ENCODE measurements around the gene PLEKHF1.
"Not testable (repeated sequence)": the region's sequence is repeated elsewhere in the genome, so short reads cannot be mapped to it uniquely, and the experiment has no call there.

Gene PLEKHF1

DNA sequence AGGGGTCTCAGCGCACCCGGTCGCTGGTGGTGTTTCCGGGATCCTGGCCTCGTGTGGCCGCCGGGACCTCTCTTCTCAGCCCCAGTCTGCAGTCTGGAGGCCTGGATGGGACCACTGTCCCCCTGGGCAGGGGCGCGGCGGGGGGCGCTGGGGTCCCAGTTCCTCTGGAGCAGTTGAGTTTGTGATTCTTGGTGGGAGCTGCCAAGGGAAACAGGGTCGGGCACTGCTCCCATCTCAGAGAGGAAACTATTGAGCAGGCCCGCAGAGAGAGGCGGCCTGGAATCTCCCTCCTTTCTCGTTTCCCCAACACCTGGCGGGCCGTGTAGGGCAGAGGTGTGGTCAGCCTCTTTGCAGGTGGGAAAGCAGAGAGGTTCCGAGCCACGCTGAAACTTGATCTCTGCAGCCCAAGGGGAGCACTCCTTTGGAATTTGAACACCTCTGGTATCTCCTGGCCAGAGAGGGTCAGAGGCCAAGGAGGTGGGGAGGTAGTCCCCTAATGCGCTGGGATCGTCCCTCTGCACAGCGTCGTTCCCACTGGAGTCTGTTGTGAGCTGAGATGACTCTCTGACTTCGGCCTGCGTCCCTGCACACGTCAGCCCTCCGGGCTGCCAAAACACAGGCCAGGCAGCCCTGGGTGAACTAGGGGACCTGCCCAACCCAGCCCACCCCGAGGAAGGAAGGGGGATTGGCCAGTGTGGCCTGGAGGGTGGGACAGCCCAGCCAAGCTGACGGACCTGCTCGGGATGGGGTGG lies 741 bp downstream of the PLEKHF1 start:
- DNase-seq, result no peak

DNA sequence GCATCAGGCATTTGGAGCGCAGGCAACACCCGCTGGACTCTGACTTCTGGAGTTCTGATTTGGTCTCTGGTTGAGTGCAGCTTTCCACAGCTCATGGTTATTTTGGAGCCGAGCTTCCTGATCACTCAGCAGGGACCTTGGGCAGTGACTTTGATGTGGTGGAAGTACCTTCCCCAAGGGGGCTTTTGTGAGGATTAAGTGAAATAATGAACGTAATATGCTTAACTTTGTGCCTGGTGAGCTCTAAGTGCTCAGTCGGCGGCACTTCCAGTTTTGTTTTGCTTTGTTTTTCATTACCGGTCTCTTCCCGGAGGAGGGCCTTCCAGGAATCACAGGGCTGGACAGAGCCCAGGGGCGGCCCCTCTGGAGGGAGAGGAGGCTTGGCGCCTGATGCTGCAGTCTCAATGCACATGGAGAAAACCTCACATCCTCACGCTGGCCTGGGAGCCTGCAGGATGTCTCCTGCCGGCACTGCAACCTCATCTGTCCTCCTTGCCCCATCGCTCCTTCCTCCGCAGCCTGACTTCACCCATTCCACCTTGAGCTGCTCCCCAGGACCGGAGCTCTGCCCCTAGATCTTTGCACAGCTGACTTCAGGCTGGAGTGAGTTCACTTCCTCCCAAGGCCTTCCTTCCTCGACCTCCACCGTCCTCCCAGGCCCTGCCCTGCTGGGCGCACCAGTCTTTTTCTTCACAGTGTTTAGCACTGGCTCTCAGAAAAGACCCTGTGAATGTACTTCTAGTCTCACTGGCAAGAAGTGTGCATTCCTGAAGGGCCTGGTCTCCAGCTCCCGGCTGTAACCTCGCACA lies 1.5 kb downstream of the PLEKHF1 start:
- DNase-seq, result no peak

DNA sequence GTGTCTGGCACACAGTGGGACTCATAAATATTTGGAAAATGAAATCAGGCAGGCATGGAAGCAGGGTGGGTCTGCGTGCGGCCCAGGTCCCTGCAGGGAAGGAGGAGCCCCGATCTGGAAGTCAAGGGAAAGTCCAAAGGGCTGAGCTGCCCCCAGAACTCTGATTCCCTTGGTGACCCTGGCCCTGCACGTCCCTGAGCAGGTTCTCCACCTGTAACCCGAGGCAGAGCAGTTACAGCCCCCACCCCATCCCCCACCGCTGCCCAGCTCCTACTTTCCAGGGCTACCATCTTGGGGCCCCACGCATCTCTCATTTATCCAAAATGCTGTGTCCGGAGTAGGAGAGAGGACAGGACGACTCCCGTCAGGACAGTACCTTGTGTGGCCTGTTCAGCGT lies 2.1 kb downstream of the PLEKHF1 start:
- DNase-seq, result no peak

DNA sequence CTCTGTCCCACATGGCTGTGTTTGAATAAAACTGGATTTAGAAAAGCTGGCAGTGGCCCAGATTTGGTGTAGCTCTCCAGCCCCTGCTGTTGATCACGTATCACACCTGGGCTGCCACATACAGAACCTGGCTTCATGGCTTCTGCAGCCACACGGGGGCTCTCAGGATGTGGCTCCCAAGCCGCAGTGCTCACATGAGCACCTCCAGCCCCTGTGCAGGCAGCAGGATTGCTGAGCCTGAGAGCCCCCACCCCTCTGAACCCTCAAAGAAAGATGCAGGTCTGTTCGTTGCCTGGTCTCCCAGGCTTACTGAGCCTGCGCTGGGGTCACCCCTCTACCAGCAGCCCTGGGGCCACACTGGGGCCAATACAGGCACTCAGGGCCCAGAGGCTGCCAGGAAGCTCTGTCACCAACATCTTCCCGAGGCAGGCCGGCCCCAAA lies 2.7 kb downstream of the PLEKHF1 start:
- no peak for DNase-seq

DNA sequence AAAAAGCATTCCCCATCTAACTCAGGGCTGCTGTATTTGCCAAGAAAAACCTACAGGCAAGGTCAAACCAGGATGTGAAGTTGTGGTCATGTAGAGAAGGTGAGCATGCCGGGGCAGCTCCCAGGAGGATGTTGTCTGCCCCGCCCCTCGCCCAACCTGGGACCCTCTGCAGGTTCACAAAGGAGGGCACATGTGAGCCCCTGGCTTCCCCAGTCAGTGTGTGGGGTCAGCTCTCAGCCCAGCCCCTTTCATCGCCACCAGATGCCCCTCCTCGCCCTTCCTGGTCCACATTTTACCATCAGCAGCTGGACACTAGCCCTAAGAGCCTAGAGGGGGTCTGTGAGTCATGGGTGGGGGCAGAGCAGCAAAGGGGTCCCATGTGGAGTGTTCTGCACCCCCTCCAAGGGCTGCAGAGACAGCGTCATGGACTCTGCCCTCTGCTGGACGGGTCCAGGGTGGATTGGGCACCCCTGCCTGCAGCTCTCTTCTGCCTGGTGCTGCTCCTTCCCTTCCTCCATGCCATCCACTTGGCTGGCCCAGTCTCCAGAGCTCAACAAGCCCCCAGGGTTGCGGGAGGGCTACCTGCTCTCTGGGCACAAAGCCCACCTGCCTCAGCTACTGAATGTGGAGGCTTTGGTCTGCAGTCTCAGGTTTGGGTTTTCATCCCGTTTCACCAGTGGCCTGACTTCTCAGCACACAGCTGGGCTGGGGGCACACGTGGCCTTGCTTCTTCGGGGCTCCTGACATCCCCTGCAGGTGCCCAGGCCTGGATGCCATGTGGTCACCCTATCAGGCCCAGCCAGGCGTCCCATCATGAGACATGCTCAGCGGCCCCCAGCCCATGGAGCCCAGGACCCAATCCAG lies 3.7 kb downstream of the PLEKHF1 start:
- no peak for DNase-seq

DNA sequence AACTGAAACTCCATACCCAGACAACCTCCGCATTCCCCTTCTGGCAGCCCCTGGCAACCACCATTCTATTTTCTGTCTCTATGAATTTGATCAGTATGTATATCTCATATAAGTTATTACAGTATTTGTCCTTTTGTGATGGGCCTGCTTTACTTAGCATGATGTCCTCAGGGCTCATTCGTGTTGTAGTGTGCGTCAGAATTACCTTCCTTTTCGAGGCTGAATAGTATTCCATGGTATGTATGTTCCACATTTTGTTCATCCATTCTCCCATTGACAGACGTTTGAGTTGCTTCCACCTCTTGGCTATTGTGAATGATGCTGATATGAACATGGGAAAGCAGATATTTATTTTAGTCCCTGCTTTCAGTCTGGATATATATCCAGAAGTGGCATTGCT lies 5.0 kb downstream of the PLEKHF1 start:
- no peak for DNase-seq

DNA sequence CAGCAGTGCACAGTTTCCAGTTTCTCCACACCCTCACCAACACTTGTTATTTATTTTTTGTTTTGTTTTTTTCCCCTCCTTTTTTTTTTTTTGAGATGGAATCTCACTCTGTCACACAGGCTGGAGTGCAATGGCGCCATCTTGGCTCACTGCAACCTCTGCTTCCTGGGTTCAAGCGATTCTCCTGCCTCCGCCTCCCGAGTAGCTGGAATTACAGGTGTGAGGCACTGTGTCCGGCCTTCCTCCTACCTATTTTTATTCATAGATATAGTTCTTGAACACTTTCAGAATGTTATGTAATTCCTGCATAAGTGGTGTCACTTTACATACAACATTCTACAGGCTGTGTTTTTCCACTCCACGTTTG lies 5.7 kb downstream of the PLEKHF1 start:
- not testable (repeated sequence) for DNase-seq

DNA sequence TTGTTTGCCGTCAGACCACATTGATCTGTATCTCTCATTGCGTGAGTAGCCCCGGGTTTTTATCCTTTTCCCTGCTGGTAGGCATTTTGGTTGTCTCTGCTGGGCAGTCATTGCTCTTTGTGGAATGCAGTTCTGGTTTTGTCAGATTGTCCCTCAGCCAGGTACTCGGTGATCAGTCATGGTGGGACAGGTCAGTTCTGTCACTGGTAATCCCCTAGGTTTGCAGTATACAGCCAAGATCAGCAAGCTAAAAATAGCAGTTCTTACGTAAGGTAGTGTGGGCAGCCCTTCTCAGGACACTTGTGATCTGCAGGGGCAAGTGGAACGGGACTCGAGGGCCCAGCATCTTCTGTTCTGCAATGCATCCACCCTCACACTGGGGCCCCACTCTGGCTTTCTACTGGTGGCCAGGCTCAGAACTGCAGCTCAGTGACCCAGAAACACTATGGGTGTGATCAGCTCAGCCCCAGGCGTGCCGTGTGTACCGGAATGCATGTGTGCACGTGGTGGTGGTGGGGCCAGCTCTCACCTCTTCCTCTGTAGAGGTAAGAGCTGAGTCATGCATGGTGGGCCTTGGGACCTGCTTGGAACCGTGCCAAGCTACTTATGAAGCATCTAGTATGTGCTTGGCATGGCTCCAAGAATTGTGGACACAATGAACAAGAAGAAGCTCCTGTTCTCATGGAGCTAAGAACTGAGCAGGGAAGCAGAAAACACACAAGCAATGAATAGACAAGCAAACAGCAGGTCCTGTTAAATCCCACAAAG lies 6.3 kb downstream of the PLEKHF1 start:
- no peak for DNase-seq

DNA sequence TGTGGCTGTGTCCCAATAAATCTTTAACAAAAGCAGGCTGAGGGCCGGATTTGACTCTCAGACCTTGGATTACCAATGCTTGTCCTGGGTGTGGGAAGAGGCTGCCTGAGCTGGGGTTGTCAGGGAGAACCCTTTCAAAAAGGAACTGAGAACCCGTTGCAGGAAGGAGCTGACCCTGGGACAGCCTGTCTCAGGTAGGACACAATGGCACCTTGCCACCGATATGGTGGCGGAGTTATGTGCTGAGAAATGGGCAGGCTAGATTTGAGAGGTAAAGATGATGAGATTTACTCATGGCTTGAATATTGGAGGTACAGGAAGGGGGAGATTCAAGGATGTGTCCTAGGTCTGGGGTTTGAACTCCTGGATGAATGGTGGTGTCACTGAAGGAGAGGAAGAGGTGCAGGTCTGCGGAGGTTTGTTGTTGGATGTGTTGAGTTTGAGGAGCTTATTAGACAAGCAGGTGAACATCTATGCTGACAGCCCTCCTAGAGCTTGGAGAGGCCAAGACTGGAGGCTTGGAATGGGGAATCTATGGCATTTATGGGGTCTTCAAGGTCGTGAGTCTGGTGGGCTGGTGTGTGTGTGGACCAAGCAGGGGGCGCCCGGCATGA lies 7.2 kb downstream of the PLEKHF1 start:
- no peak for DNase-seq

DNA sequence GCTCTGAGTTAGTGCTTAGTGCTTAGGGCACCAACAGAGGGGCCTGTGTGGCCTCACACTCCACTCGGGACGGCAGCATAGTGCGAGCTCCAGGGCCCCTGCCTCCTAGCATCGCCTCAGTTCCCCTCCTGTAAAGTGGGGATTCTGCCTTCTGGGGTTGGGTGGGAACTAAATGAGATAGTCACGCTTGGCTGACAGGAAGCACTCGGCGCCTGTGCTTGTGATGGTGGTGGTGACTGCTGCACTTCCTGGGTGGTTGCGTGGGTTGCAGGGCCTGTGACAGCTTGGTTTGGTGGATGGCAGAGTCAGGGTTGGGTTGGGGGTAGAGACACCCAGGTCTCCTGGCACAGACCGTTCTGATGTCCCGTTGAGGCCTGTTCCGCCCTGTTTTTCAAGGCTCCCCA lies 7.7 kb downstream of the PLEKHF1 start:
- DNase-seq, result no peak

DNA sequence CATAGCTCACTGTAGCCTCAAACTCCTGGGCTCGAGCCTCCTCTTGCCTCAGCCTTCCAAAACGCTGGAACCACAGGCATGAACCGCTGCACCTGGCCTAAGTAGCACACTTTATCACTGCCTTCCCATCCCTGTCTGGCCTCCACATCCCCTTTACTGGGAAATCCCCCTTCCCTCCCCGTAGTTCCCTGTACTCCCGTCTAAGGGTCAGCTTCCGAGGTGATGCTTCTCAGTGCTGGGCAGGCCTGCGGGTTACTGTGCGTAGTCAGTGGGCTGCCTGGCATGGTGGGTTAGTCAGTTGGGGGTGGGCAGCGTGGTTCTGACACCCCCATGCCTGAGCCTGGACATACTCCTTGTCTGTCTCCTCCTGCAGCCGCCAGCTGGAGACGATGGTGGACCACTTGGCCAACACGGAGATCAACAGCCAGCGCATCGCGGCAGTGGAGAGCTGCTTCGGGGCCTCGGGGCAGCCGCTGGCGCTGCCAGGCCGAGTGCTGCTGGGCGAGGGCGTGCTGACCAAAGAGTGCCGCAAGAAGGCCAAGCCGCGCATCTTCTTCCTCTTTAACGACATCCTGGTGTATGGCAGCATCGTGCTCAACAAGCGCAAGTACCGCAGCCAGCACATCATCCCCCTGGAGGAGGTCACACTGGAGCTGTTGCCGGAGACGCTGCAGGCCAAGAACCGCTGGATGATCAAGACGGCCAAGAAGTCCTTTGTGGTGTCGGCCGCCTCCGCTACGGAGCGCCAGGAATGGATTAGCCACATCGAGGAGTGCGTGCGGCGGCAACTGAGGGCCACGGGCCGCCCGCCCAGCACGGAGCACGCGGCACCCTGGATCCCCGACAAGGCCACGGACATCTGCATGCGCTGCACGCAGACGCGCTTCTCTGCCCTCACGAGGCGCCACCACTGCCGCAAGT lies 8.4 kb downstream of the PLEKHF1 start:
- no peak for DNase-seq

DNA sequence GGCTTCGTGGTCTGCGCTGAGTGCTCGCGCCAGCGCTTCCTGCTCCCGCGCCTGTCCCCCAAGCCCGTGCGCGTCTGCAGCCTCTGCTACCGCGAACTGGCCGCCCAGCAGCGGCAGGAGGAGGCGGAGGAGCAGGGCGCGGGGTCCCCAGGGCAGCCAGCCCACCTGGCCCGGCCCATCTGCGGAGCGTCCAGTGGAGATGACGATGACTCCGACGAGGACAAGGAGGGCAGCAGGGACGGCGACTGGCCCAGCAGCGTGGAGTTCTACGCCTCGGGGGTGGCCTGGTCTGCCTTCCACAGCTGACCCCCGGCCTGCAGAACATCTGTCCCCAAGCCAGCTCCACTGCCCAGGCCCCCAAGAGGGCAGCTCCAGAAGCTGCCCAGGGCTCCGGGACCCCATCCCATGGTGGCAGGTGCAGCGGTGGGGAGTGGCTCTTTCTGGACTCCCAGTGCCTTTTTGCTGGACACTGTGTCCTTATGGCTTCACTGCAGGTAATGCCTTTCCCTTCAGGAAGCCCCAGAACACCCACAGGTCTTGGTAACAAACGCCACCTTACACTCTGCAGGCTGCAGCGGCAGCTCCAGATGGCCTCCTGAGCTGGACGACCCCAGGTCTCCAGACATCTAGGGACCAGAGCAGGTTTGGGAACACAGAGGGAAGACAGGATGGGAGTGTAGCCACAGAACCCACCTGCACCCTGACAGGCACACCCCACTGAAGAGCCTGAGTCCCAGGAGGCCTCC lies 9.3 kb downstream of the PLEKHF1 start:
- no peak for DNase-seq

DNA sequence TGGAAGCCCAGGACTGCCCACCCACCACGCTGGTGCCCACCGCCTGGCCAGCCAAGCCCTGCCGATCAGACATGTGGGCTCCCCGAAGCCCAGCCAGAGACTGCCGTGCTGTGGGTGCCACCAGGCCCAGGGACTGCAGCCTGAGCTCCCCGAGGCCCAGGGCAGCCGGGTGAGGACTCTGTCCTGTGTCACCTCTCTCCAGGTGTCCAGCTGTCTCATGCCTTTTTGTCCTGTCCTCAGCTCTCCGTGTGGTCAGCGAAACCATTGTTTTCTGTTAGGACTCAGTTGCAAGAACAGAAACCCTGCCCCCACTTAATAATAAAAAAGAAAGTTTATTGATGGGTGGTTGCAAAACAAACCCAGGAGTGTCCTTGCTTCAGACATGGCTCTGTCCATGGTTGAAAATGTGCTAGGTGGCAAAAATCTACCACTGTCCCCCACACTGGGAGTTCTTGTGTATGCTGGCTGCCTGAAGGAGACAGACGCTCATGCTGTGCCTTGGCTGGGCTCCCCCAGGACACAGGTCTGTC lies 9.9 kb downstream of the PLEKHF1 start:
- DNase-seq, result no peak

DNA sequence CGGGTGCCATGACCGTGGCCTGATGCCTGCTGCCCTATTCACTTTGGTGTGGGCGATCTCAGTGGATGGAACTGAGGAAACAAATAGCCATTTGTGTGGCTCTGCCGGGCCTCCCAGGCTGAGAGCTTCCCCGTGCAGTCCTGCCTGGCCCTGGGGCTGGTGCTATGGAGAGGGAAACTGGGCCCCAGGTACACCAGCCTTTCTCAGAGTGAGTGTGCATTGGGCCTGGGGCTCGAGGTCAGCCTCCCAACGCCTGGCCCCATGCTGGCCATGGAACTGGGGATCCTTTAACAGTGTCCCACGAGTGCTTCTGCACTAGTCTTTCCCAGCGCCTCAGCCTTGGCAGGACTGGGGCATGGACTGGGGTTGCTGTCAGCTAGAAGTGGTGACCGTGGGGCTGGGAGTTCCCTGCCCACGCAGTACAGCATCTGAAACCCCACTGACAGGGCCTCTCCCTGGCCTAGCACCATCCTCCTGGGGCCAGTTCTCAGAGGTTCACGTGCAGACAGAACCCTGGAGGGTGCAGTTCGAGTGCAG lies 10.5 kb downstream of the PLEKHF1 start:
- DNase-seq, result no peak

DNA sequence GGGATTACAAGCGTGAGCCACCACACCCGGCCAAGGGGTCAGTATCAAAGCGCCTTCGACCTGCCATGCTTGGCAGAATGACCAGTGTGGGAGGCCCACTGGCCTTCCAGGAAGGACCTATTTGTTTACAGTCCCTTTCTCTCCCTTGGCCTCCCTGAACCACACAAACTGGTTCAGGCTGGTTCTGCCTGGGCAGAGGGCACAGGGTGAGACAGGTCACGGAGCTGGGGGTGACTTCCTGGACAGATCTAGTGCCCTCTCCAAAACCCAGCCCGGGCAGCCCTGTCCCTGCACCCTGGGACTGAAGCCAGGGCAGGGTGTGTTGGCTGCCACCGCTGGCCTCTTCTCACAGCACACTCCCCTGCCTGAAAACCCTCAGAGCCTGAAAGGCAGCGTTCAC lies 11.3 kb downstream of the PLEKHF1 start:
- DNase-seq, result no peak

DNA sequence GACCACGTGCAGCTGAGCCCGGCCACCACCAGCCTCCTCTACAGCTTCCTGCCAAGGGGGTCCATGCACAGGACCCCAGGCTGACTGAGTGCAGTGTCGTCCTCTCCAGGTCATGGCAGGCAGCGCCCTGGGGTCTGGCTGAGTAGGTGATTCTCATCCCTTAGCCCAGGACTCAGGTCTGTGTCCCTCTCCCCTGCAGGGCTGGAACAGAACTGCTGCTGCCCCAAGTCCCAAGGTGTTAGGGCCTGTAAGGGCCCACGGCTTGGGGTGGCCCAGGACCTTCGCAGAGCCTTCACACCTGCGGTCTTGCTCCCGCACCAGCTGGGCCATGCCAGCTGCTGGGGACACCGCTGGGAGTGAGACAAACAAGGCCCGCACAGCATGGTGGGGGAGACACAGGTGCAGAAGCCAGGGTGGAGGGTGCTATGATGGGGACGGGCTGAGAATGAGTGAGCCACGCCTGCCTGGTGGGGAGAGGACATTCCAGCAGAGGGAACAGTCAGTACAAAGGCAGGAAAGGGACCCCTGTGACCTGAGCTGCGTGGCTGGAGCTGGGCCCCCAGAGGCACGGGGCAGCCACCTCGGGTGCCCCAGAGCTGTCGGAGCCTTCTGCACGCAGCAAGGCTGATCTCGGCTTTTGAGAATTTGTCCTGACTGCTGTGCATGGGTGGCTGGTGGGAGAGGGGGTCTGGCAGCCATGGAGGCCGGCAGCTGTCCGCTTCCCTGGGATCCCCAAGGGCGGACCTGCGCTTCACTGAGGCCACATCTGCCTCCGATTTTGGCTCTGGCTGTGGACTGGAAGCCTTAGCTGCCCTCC lies 11.9 kb downstream of the PLEKHF1 start:
- no peak for DNase-seq

DNA sequence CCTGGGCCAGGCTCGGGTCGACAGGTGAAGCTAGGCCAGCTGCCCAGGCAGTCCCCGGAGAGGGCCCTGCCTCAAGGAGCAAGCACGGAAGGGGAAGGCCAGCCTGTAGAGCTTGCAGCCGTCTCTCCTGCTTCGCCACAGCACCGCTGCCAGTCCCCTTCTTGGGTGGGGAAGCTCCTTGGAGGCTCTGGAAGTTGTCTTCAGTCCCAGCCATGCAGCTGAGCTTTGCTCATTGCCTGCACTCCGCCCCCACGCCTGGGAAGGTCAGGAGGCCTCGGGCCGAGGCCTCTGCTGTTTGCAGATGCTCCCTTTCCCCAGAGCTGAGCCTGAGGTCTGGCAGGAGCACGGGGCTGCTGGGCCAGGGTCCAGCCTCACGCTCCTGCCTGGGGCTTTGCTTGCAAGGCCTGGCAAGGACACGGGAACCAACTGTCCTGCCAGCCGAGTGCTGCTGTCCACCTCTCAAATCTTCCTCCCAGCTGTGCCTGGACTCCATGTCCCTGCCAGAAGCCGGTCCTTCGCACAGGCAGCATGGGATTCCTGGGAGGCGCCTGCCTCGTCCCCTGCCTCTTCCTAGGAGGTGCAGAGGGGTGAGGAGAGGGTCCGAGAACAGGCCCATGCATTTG lies 13.3 kb downstream of the PLEKHF1 start:
- DNase-seq, result no peak

DNA sequence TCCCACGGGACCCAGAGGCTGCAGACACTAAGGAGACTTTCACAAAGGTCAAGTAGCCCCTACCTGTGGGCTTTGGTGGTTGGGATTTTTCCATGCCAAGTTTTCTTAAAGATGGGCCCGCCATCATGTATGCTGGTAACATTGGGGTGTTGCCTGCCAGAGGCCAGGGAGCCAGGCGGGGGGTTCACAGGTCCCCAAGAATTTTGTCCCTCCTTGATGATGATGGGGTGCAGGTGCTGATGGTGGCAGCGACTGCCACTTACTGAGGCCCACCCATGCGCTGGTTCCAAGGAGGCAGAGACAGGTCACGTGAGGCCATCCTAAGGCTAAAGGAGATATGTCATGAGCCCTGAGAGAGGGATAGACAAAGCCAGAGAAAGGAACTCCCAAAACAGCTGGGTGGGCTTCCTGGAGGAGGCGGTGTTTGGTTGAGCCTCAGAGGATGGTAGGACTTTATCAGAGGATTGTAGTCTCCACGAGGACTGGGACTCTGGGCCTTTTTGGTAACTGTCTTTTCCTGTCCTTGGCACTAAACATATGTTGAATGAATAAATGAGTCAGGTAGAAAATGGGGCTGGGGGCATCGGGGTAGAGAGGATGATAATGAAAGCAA lies 14.4 kb downstream of the PLEKHF1 start:
- DNase-seq, result no peak
